ENCODE results near the gene MED27. TPM values are rescaled to one million over a fixed set of nuclear protein-coding genes. Genes with fewer than 3 reads are reported as not detected.

Gene MED27
- total and polyA plus RNA-seq, 2 of the 8 experiments (the other 6 are each of a cell fraction or from before 2014, with no cell fraction given) = 29.9 to 56.5 TPM

DNA sequence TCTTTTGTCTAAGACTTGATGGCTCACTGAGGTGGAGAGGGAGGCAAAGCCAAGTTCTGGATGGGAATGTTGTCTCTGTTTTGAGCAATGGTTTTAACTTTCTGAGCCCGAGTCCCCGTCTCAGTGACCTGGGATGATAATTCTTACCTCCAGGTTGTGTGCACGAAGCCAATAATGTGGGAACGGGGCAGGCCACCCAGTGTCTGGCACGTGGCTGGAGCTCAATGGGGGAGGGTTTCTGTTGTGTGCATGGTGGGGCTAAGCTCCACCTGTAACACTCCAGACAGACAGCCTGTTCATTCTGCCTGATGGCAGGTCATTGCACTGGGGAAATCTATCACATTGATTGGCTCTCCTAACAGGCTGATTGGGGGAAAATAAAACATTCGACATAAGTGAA is 45.1 kb upstream of the MED27 start:
- POLR2A ChIA-PET (ENCODE audit: partially characterized antibody) = interaction anchor here (2.3 kb wide), 2 partner anchors 11 to 16 kb away, joined by 10 read pairs; no protein-coding TSS in a partner anchor
- Histone ChIP-seq H2BK12ac (ENCODE audit: low read depth, low read length) (peak overlapping the region; percentile 86; the same call in 1 of the 2 replicates), H2AFZ (ENCODE audit: low read length) (peak overlapping the region; percentile 68; the same call in 1 of the 2 replicates)

More for the DNA sequence above, 45.1 kb upstream of the MED27 start:
- Histone ChIP-seq H3K79me1 (ENCODE audit: low read depth, low read length) (no peaks in the 10 kb centered on the region), H3K27ac (ENCODE audit: low read depth, low read length) (no peak overlapping the region), H2BK120ac (replicated peaks; ENCODE audit: low read depth, low read length) (peak overlapping the region; percentile 47), H3K79me2 (ENCODE audit: control insufficient read depth in 1 of 2, insufficient read depth in 2 of 2, low read length in 2 of 2) (no peaks in the 10 kb centered on the region), H3K27me3 (replicated peaks in 1 of 4; ENCODE audit: control insufficient read depth in 3 of 4, extremely low read depth in 1 of 4, insufficient read depth in 3 of 4, low read length in 3 of 4) (no peaks in the 10 kb centered on the region; a peak in 1 of 7 replicates), H3K14ac (ENCODE audit: insufficient read length) (no peak overlapping the region), H4K8ac (ENCODE audit: extremely low read depth, insufficient read depth, low read length) (no peak overlapping the region), H3K9me3 (ENCODE audit: insufficient read depth in 2 of 2, low read depth in 1 of 2, low read length in 1 of 2) (no peaks in the 10 kb centered on the region), H3K4ac (replicated peaks; ENCODE audit: insufficient read length, low read depth, low read length) (no peak overlapping the region), H4K91ac (replicated peaks; ENCODE audit: insufficient read length, low read length) (peak overlapping the region; percentile 63), H3K4me1 (replicated peaks in 1 of 4; ENCODE audit: control insufficient read depth in 3 of 4, insufficient read depth in 4 of 4, low read length in 3 of 4) (peaks cover 20 to 28% (median 24%) of the 10 kb centered on the region in 4 experiments), H2AK5ac (ENCODE audit: low read depth, low read length) (peak overlapping the region; percentile 29; the same call in 1 of the 2 replicates), H3K4me2 (ENCODE audit: insufficient read depth in 1 of 2, low read depth in 2 of 2, low read length in 2 of 2) (peak overlapping the region; percentile 28 to 61), H2BK5ac (ENCODE audit: low read depth, low read length) (peak overlapping the region; percentile 53; the same call in 1 of the 2 replicates), H3K18ac (ENCODE audit: extremely low read depth, low read length) (peak overlapping the region; percentile 71; the same call in 1 of the 2 replicates), H3K23me2 (ENCODE audit: low read depth, low read length) (no peaks in the 10 kb centered on the region), H2BK15ac (ENCODE audit: low read length) (no peak overlapping the region; the same call in 1 of the 2 replicates), H2BK20ac (ENCODE audit: low read length) (peak overlapping the region; percentile 80), H3K9ac (replicated peaks in 1 of 4; ENCODE audit: extremely low read depth in 1 of 4, low read depth in 3 of 4, low read length in 3 of 4) (no peak overlapping the region), H4K5ac (ENCODE audit: insufficient read length, low read depth, low read length) (no peak overlapping the region), H3K23ac (ENCODE audit: insufficient read length) (no peak overlapping the region), H3K56ac (replicated peaks; ENCODE audit: insufficient read length, low read depth, low read length) (no peak overlapping the region), H3K4me3 (ENCODE audit: extremely low read depth in 1 of 4, insufficient read depth in 2 of 4, low read depth in 3 of 4, low read length in 4 of 4) (peak overlapping the region in 1 of 4 experiments; percentile 44; a peak in 2 of 8 replicates), H3K36me3 (ENCODE audit: control insufficient read depth in 2 of 4, insufficient read depth in 4 of 4, low read length in 3 of 4) (no peaks in the 10 kb centered on the region), H4K20me1 (replicated peaks in 1 of 2; ENCODE audit: control insufficient read depth in 1 of 2, insufficient read depth in 2 of 2, low read length in 2 of 2) (no peaks in the 10 kb centered on the region)
- CTCF ChIA-PET (ENCODE audit: partially characterized antibody) = interaction anchor here (1.1 to 2.4 kb wide), 5 partner anchors 10 to 44 kb away, joined by 3 to 11 read pairs (median 4); no protein-coding TSS in a partner anchor
- WGBS, 2 experiments (ENCODE audit: extremely low coverage in 1 of 2, insufficient coverage in 1 of 2, insufficient read length in 1 of 2, insufficient replicate concordance in 2 of 2, low coverage in 1 of 2, low lambda C conversion rate in 2 of 2, missing lambda C conversion rate in 1 of 2) = 58% methylated on average over 6 of the region's 6 CpGs; no CpG with 5 or more reads in 1 of the 2 experiments
- no peak for DNase-seq (ENCODE audit: low read depth in 1 of 2, low spot score in 2 of 2)
- FAIRE-seq = no peak
- TF ChIP-seq CHD2 (IDR thresholded peaks at IDR 0.05; ENCODE audit: low read length) (no peak), BRCA1 (IDR thresholded peaks at IDR 0.05; ENCODE audit: low read depth, low read length) (no peak)
- TF ChIP-seq, protein P1, sequence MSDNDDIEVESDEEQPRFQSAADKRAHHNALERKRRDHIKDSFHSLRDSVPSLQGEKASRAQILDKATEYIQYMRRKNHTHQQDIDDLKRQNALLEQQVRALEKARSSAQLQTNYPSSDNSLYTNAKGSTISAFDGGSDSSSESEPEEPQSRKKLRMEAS (IDR thresholded peaks at IDR 0.05) = peak; percentile 95
- TF ChIP-seq, protein P2, sequence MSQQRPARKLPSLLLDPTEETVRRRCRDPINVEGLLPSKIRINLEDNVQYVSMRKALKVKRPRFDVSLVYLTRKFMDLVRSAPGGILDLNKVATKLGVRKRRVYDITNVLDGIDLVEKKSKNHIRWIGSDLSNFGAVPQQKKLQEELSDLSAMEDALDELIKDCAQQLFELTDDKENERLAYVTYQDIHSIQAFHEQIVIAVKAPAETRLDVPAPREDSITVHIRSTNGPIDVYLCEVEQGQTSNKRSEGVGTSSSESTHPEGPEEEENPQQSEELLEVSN (IDR thresholded peaks at IDR 0.05) = peak; percentile 96
